IPS-18c (cell line): ENCODE data around the gene TIMM44.

Source experiments
- H3K4me3 ChIP-seq: 2 replicates; pipeline ENCODE4 v1.7.0; 2013; ENCODE audit warnings: low read depth, mild to moderate bottlenecking, low read length, moderate library complexity; ENCODE audit not compliant: insufficient read depth
- H3K9me3 ChIP-seq: one replicate; pipeline ENCODE4 v1.6.1; 2013; ENCODE audit warnings: mild to moderate bottlenecking, low read length, moderate library complexity; ENCODE audit not compliant: control insufficient read depth, insufficient read depth

The TIMM44 gene

GRCh38 chr19:7943444-7944176 lies at the start of gene TIMM44:
TIMM44 (minus strand) TSS chr19:7943666; CDS start chr19:7943651, 15 bp downstream.
- Histone ChIP-seq H3K9me3 (no peaks in the 10 kb centered on the region), H3K4me3 (peak within 1 kb of the TSS; percentile 98)

GRCh38 chr19:7992575-7992974 lies 49.1 kb upstream of the TIMM44 start:
- no peak overlapping the region for H3K4me3 ChIP-seq

GRCh38 chr19:7989071-7989575 lies 45.7 kb upstream of the TIMM44 start:
- Histone ChIP-seq H3K9me3 (no peaks in the 10 kb centered on the region), H3K4me3 (no peak overlapping the region)

More at GRCh38 chr19:7992575-7992974, 49.1 kb upstream of the TIMM44 start:
- H3K9me3 ChIP-seq, result no peaks in the 10 kb centered on the region

GRCh38 chr19:7988307-7988706 lies 44.8 kb upstream of the TIMM44 start:
- H3K9me3 ChIP-seq, result no peaks in the 10 kb centered on the region
- H3K4me3 ChIP-seq, result no peak overlapping the region

GRCh38 chr19:7987114-7987768 lies 43.8 kb upstream of the TIMM44 start:
- Histone ChIP-seq H3K4me3 (no peak overlapping the region), H3K9me3 (no peaks in the 10 kb centered on the region)

GRCh38 chr19:7986321-7987113 lies 43.1 kb upstream of the TIMM44 start:
- no peak overlapping the region for H3K4me3 ChIP-seq
- no peaks in the 10 kb centered on the region for H3K9me3 ChIP-seq

- Histone ChIP-seq H3K9me3 (peaks cover 2% of the 10 kb centered on the region), H3K4me3 (no peak overlapping the region)
Measured at GRCh38 chr19:7985481-7985911, 42.0 kb upstream of the TIMM44 start.

GRCh38 chr19:7983995-7984837 lies 40.8 kb upstream of the TIMM44 start:
- Histone ChIP-seq H3K4me3 (no peak overlapping the region), H3K9me3 (peaks cover 2% of the 10 kb centered on the region)

GRCh38 chr19:7983286-7983950 lies 40.0 kb upstream of the TIMM44 start:
- Histone ChIP-seq H3K9me3 (peaks cover 2% of the 10 kb centered on the region), H3K4me3 (no peak overlapping the region)

- no peak overlapping the region for H3K4me3 ChIP-seq
Measured at GRCh38 chr19:7982651-7983099, 39.2 kb upstream of the TIMM44 start.

GRCh38 chr19:7982103-7982502 lies 38.6 kb upstream of the TIMM44 start:
- Histone ChIP-seq H3K9me3 (peaks cover 2% of the 10 kb centered on the region), H3K4me3 (no peak overlapping the region)

More at GRCh38 chr19:7982651-7983099, 39.2 kb upstream of the TIMM44 start:
- peaks cover 2% of the 10 kb centered on the region for H3K9me3 ChIP-seq

GRCh38 chr19:7981661-7982060 lies 38.2 kb upstream of the TIMM44 start:
- no peak overlapping the region for H3K4me3 ChIP-seq
- H3K9me3 ChIP-seq, result peaks cover 2% of the 10 kb centered on the region

GRCh38 chr19:7981199-7981598 lies 37.7 kb upstream of the TIMM44 start:
- no peak overlapping the region for H3K4me3 ChIP-seq

GRCh38 chr19:7980635-7981121 lies 37.2 kb upstream of the TIMM44 start:
- H3K4me3 ChIP-seq, result no peak overlapping the region; the same call in 1 of the 2 replicates

More at GRCh38 chr19:7981199-7981598, 37.7 kb upstream of the TIMM44 start:
- H3K9me3 ChIP-seq, result peaks cover 2% of the 10 kb centered on the region

GRCh38 chr19:7980168-7980567 lies 36.7 kb upstream of the TIMM44 start:
- peaks cover 2% of the 10 kb centered on the region for H3K9me3 ChIP-seq
- no peak overlapping the region for H3K4me3 ChIP-seq

More at GRCh38 chr19:7980635-7981121, 37.2 kb upstream of the TIMM44 start:
- peaks cover 2% of the 10 kb centered on the region for H3K9me3 ChIP-seq

GRCh38 chr19:7979559-7979958 lies 36.1 kb upstream of the TIMM44 start:
- H3K9me3 ChIP-seq, result peaks cover 2% of the 10 kb centered on the region
- H3K4me3 ChIP-seq, result no peak overlapping the region
